IMR-90 (cell line): Measurements from ENCODE around the gene CREB5.

Experiments
- BHLHE40 ChIP-seq: fragments of 150-350 bp; IDR thresholded peaks from 2 replicates; pipeline ENCODE4 v1.6.1; 2016; ENCODE audit warnings: mild to moderate bottlenecking, low read depth, low read length
- FOS ChIP-seq: fragments of 150-350 bp; IDR thresholded peaks from 2 replicates; pipeline ENCODE4 v1.6.1; 2016; ENCODE audit warnings: low read depth, low read length
- MAFK ChIP-seq: IDR thresholded peaks from 2 replicates; pipeline ENCODE4 v1.6.1; 2012; ENCODE audit warnings: low read depth, low read length, improper control_type of control experiment
- NFE2L2 ChIP-seq: fragments of 150-350 bp; IDR thresholded peaks from 2 replicates; pipeline ENCODE4 v1.6.1; 2016; ENCODE audit warnings: low read depth, mild to moderate bottlenecking, low read length
- POLR2A ChIP-seq: IDR thresholded peaks from 2 replicates; pipeline ENCODE4 v1.6.1; 2012; ENCODE audit warnings: mild to moderate bottlenecking, low read depth, low read length
- RAD21 ChIP-seq: IDR thresholded peaks from 2 replicates; pipeline ENCODE4 v1.6.1; 2012; ENCODE audit warnings: low read length, improper control_type of control experiment
- RCOR1 ChIP-seq: IDR thresholded peaks from 2 replicates; pipeline ENCODE4 v1.6.1; 2012; ENCODE audit warnings: mild to moderate bottlenecking, low read length, improper control_type of control experiment; ENCODE audit not compliant: insufficient replicate concordance
- RFX5 ChIP-seq: IDR thresholded peaks from 2 replicates; pipeline ENCODE4 v1.8.0; 2012; ENCODE audit warnings: low read depth, mild to moderate bottlenecking, low read length, moderate library complexity
- USF2 ChIP-seq: fragments of 150-350 bp; IDR thresholded peaks from 2 replicates; pipeline ENCODE4 v1.6.1; 2017; ENCODE audit warnings: mild to moderate bottlenecking, antibody characterized with exemption, low read length, low read depth
- TF ChIP-seq, protein P1 (sequence below): fragments of 150-350 bp; IDR thresholded peaks from 2 replicates; pipeline ENCODE4 v1.6.1; 2016; ENCODE audit warnings: low read depth, mild to moderate bottlenecking, low read length, moderate library complexity, borderline replicate concordance
- TF ChIP-seq, protein P2 (sequence below): conservative IDR thresholded peaks from 2 replicates; pipeline ENCODE4 v1.5.1; 2012; ENCODE audit warnings: mild to moderate bottlenecking, low read depth, low read length, improper control_type of control experiment

- no peak for TF ChIP-seq USF2
- TF ChIP-seq, protein P1, sequence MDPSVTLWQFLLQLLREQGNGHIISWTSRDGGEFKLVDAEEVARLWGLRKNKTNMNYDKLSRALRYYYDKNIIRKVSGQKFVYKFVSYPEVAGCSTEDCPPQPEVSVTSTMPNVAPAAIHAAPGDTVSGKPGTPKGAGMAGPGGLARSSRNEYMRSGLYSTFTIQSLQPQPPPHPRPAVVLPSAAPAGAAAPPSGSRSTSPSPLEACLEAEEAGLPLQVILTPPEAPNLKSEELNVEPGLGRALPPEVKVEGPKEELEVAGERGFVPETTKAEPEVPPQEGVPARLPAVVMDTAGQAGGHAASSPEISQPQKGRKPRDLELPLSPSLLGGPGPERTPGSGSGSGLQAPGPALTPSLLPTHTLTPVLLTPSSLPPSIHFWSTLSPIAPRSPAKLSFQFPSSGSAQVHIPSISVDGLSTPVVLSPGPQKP = no peak
- no peak for TF ChIP-seq RCOR1
- TF ChIP-seq, protein P2, sequence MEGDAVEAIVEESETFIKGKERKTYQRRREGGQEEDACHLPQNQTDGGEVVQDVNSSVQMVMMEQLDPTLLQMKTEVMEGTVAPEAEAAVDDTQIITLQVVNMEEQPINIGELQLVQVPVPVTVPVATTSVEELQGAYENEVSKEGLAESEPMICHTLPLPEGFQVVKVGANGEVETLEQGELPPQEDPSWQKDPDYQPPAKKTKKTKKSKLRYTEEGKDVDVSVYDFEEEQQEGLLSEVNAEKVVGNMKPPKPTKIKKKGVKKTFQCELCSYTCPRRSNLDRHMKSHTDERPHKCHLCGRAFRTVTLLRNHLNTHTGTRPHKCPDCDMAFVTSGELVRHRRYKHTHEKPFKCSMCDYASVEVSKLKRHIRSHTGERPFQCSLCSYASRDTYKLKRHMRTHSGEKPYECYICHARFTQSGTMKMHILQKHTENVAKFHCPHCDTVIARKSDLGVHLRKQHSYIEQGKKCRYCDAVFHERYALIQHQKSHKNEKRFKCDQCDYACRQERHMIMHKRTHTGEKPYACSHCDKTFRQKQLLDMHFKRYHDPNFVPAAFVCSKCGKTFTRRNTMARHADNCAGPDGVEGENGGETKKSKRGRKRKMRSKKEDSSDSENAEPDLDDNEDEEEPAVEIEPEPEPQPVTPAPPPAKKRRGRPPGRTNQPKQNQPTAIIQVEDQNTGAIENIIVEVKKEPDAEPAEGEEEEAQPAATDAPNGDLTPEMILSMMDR = no peak
- TF ChIP-seq RAD21 = no peak
- no peak for TF ChIP-seq FOS
- no peak for TF ChIP-seq BHLHE40
- TF ChIP-seq RFX5 = no peak
- no peak for TF ChIP-seq MAFK
- TF ChIP-seq POLR2A = no peak
- no peak for TF ChIP-seq NFE2L2
Measured at GRCh38 chr7:28873365-28873764, 461.0 kb downstream of the CREB5 start.
